Measurements from ENCODE around the gene EP400. TPM values are rescaled to one million over a fixed set of nuclear protein-coding genes. Genes with fewer than 3 reads are reported as not detected.
A peak's percentile ranks its signal among the peaks of the same experiment; 100 is the strongest.

The EP400 gene
- total RNA-seq, 1 experiment from 2014 or later, result 61.7 TPM

DNA sequence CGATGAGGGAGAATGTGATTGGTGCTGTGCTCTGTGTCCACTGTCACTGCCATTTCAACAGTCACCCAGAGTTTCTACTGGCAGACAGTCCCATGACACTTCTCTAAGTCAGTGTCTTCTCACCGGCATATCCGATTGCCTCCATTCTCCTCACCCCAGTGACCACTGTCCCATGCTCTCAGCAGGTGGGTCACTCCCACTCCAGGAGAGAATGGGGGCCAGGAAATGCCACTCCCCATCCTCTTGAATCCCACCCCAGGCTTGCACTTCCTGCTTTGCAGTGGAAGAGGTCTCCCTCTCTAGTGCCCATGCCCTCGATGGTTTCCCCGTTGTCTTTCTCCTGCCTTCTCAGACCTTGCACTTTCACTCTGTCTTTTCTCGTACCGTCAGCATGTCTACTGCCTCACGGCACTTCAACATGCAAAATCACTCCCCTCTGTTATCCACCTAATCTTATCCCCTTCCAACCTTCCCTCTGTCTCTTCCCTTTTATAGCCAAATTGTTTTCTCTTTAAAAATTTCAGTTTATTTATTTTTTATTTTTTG is 2.2 kb upstream of the EP400 start:
- no peak overlapping the region for H3K4me3 Mint-ChIP-seq
- Histone ChIP-seq H3K9ac (ENCODE audit: extremely low read depth, insufficient read length, low read length) (no peak overlapping the region), H3K27ac (ENCODE audit: insufficient read length, low read depth, low read length) (no peak overlapping the region), H3K79me2 (ENCODE audit: insufficient read depth, low read length) (peaks cover 8% of the 10 kb centered on the region; the same call in 1 of the 2 replicates), H3K79me1 (ENCODE audit: insufficient read depth, low read depth, low read length, poor library complexity, severe bottlenecking) (peaks cover 7% of the 10 kb centered on the region), H3K9me3 (ENCODE audit: control insufficient read depth, low read depth, low read length) (no peaks in the 10 kb centered on the region), H2BK12ac (ENCODE audit: insufficient read length, low read depth, low read length) (no peak overlapping the region), H3K18ac (ENCODE audit: insufficient read length, low read depth, low read length) (no peak overlapping the region), H3T11ph (ENCODE audit: low read length) (no peak overlapping the region), H3K4me1 (ENCODE audit: insufficient read depth, low read length) (peaks cover 4% of the 10 kb centered on the region; the same call in 1 of the 2 replicates), H4K5ac (ENCODE audit: insufficient read length, low read depth, low read length) (no peak overlapping the region), H2AK5ac (ENCODE audit: insufficient read length, low read length) (no peak overlapping the region), H2BK5ac (ENCODE audit: insufficient read length, low read length) (no peak overlapping the region), H2AFZ (ENCODE audit: low read length) (no peak overlapping the region), H3K23me2 (ENCODE audit: insufficient read length, low read depth, low read length, poor library complexity, severe bottlenecking) (no peaks in the 10 kb centered on the region), H4K20me1 (ENCODE audit: control insufficient read depth, insufficient read depth, insufficient read length) (no peaks in the 10 kb centered on the region), H4K91ac (ENCODE audit: insufficient read length, low read depth, low read length) (no peak overlapping the region), H2BK15ac (ENCODE audit: low read depth, low read length) (no peak overlapping the region), H3K4me2 (ENCODE audit: insufficient read depth, insufficient read length, low read length) (no peak overlapping the region), H3K23ac (ENCODE audit: insufficient read length, low read depth, low read length) (no peak overlapping the region), H3K56ac (ENCODE audit: insufficient read length, low read depth, low read length) (no peak overlapping the region), H3K27me3 (ENCODE audit: insufficient read depth, low read length) (no peaks in the 10 kb centered on the region), H2BK120ac (ENCODE audit: low read depth, low read length, poor library complexity, severe bottlenecking) (no peak overlapping the region), H3K14ac (ENCODE audit: insufficient read depth, low read length) (no peak overlapping the region), H4K8ac (replicated peaks; ENCODE audit: insufficient read length, low read depth, low read length) (no peak overlapping the region), H2BK20ac (ENCODE audit: low read depth, low read length, poor library complexity, severe bottlenecking) (no peak overlapping the region), H3K4ac (ENCODE audit: low read depth, low read length) (no peak overlapping the region)
- H3K36me3 Mint-ChIP-seq (ENCODE audit: insufficient read depth in 1 of 3, low read depth in 3 of 3), result peaks cover 18 to 36% (median 26%) of the 10 kb centered on the region in 3 experiments; a peak in 6 of 7 replicates
- no peaks in the 10 kb centered on the region for H3K9me3 Mint-ChIP-seq
- peak overlapping the region; percentile 57 to 87 (median 62); a peak in 4 of 7 replicates for H3K27ac Mint-ChIP-seq
- TF ChIP-seq, protein P1, sequence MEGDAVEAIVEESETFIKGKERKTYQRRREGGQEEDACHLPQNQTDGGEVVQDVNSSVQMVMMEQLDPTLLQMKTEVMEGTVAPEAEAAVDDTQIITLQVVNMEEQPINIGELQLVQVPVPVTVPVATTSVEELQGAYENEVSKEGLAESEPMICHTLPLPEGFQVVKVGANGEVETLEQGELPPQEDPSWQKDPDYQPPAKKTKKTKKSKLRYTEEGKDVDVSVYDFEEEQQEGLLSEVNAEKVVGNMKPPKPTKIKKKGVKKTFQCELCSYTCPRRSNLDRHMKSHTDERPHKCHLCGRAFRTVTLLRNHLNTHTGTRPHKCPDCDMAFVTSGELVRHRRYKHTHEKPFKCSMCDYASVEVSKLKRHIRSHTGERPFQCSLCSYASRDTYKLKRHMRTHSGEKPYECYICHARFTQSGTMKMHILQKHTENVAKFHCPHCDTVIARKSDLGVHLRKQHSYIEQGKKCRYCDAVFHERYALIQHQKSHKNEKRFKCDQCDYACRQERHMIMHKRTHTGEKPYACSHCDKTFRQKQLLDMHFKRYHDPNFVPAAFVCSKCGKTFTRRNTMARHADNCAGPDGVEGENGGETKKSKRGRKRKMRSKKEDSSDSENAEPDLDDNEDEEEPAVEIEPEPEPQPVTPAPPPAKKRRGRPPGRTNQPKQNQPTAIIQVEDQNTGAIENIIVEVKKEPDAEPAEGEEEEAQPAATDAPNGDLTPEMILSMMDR (conservative IDR thresholded peaks at IDR 0.05), result no peak
- DNase-seq, result peak; percentile 48
- H3K27me3 Mint-ChIP-seq (ENCODE audit: low read depth), result peaks cover 2% of the 10 kb centered on the region
- no CpG with 5 or more reads among the region's 8 CpGs for WGBS (ENCODE audit: extremely low coverage, insufficient read length, low lambda C conversion rate)
- peaks cover 3 to 8% of the 10 kb centered on the region in 2 experiments for H3K4me1 Mint-ChIP-seq
